Dendritic cell treated with granulocyte-macrophage colony-stimulating factor and Interleukin-4, amounts not matched to agents 40 ng/mL and 50 ng/mL, for 4 days (primary cell): ENCODE data around the gene SNX6.
A peak's percentile ranks its signal among the peaks of the same experiment; 100 is the strongest.
"Not testable (repeated sequence)": the region's sequence is repeated elsewhere in the genome, so short reads cannot be mapped to it uniquely, and the experiment has no call there.

Source experiments
- H3K27ac Mint-ChIP-seq: one replicate; pipeline ENCODE4 v1.8.0; 2022; ENCODE audit warnings: mild to moderate bottlenecking, mixed read lengths
- H3K27me3 Mint-ChIP-seq: one replicate; pipeline ENCODE4 v1.8.0; 2022; ENCODE audit warnings: mild to moderate bottlenecking, mixed read lengths
- H3K36me3 Mint-ChIP-seq: one replicate; pipeline ENCODE4 v1.8.0; 2022; ENCODE audit warnings: low read depth, mixed read lengths
- H3K4me1 Mint-ChIP-seq: one replicate; pipeline ENCODE4 v1.8.0; 2022; ENCODE audit warnings: low read depth, mixed read lengths
- H3K4me3 Mint-ChIP-seq: one replicate; pipeline ENCODE4 v1.8.0; 2022; ENCODE audit warnings: mild to moderate bottlenecking, moderate library complexity, mixed read lengths
- H3K9me3 Mint-ChIP-seq: one replicate; pipeline ENCODE4 v1.8.0; 2022; ENCODE audit warnings: mixed read lengths
- intact Hi-C: fragments of 100-400 bp; cut with micrococcal nuclease; formaldehyde crosslinking; loops from one replicate; pipeline ENCODE4 v1.15.0; 2022

Gene SNX6

DNA sequence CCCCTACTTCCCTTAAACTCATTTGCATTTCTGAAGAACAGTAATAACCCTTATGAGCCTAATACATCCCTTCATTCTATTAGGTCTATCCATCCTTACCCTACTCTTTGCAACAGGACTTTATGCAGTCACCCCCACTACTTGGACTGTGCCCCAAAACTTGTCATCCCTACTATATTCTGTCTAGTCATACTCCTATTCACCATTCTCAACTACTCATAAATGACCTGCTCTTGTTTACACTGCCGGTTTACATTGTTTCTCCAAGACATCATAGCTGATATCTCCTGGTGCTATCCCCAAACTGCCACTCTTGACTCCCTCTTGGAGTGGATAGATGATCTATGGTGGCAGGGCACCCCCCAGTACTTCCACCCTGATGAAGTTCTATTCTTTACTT lies 22.4 kb upstream of the SNX6 start:
- H3K27me3 Mint-ChIP-seq, H3K27ac Mint-ChIP-seq, intact Hi-C loops, H3K9me3 Mint-ChIP-seq, H3K4me3 Mint-ChIP-seq, H3K36me3 Mint-ChIP-seq: not testable (repeated sequence)
- peaks cover 16% of the 10 kb centered on the region for H3K4me1 Mint-ChIP-seq

DNA sequence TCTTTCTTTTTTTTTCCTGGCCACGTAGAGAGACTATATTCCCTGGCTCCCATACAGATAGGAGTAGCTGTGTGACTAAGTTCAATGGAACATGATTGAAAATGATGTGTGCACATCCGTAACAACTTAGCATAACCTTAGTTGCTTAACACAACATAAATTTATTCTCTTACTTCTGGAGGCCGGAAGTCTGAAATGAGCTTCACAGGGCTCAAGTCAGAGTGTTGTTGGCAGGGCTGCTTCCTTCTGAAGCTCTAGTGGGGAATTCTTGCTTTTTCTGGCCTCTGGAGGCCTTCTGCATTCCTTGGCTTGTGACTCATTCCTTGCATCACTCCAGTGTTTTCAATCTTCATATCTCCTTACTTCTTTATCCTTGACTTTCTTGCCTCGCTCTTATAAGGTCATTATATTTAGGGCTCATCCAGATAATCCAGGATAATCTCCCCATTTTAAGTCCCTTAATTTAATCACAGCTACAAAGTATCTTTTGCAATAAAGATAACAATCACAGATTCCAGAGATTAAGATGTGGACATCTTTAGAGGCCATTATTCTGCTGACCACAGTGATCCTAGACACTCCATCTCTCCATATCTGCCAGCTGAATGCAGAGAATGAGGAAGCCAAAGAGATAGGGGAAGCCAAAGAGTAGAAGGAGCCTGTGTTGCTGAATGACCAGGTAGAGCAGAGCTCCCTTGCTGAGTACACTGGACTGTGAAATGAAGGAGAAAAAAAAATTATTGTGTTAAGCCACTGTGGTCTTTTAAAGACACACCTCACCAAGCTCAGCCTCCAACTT lies 21.0 kb upstream of the SNX6 start:
- Mint-ChIP-seq H3K27ac (peak overlapping the region; percentile 35), H3K36me3 (no peaks in the 10 kb centered on the region), H3K9me3 (no peaks in the 10 kb centered on the region), H3K4me3 (no peak overlapping the region), H3K27me3 (no peaks in the 10 kb centered on the region), H3K4me1 (peaks cover 16% of the 10 kb centered on the region)
- intact Hi-C loops, result no loop called here

DNA sequence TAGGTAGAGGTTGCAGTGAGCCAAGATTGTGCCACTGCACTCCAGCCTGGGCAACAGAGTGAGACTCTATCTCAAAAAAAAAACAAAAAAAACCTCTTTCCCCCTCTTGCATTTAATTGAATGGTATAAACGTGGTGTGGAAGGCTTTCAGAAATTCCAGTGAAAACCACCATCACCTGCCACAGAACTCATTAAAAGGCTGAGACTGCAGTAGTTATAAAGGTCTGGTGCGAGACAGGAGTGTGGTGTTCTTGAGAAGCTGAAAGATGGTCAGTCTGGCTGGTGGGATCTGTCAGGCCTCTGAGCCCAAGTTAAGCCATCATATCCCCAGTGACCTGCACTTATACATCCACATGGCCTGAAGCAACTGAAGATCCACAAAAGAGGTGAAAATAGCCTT lies 20.1 kb upstream of the SNX6 start:
- H3K4me3 Mint-ChIP-seq, H3K9me3 Mint-ChIP-seq, H3K36me3 Mint-ChIP-seq, intact Hi-C loops, H3K27me3 Mint-ChIP-seq, H3K27ac Mint-ChIP-seq: not testable (repeated sequence)
- H3K4me1 Mint-ChIP-seq, result peaks cover 16% of the 10 kb centered on the region

DNA sequence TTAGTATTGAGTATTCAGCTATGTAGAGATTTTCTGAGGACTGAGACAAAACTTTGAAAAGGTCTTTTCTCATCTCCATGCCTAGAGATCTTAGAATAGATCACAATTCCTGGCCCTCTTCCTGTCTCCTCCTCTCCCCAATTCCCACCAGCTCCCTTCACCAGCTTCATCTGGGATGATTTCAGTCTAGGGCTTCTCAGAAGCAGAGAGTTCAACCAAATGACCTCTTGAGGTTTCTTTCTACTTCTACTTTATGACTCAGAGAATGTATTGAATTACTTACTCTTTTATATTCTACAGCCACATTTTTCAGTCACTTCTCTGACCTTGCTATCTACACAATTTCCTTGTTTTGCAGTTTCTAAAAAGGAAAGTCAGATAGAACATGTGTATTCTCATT lies 19.4 kb upstream of the SNX6 start:
- intact Hi-C loops, result no loop called here
- Mint-ChIP-seq H3K9me3 (no peaks in the 10 kb centered on the region), H3K36me3 (no peaks in the 10 kb centered on the region), H3K4me1 (peaks cover 16% of the 10 kb centered on the region), H3K4me3 (no peak overlapping the region), H3K27ac (peak overlapping the region; percentile 62), H3K27me3 (no peaks in the 10 kb centered on the region)

DNA sequence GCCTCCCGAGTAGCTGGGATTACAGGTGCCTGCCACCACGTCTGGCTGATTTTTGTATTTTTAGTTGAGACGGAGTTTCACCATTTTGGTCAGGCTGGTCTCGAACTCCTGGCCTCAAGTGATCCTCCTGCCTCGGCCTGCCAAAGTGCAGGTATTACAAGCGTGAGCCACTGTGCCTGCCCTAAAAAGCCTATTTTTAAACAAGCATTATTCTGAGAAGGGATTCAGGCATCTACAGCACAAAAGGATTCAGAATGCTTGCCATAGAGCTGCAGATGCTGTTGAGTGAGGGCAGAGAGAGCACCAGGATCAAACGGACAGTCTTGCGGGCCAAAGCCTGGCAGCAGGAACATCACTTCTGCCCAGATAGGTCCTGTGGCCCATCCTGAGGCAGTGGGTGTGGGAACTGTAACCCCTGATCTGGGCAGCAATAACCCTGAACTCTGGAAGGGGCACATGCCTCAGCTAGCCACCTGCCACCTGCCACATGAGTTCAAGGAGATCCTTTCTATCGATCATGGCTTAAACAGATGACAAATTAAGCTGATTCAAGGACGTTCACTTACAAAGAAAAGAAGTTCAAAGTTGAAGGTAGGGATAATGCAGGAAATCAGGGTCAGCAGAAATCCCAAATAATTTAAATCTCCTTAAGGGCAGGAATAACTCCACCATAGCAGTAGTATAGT lies 16.8 kb upstream of the SNX6 start:
- intact Hi-C loops, result no loop called here
- peaks cover 27% of the 10 kb centered on the region for H3K4me1 Mint-ChIP-seq
- no peaks in the 10 kb centered on the region for H3K9me3 Mint-ChIP-seq
- H3K4me3 Mint-ChIP-seq, result no peak overlapping the region
- H3K27me3 Mint-ChIP-seq, result no peaks in the 10 kb centered on the region
- H3K36me3 Mint-ChIP-seq, result no peaks in the 10 kb centered on the region
- H3K27ac Mint-ChIP-seq, result no peak overlapping the region

DNA sequence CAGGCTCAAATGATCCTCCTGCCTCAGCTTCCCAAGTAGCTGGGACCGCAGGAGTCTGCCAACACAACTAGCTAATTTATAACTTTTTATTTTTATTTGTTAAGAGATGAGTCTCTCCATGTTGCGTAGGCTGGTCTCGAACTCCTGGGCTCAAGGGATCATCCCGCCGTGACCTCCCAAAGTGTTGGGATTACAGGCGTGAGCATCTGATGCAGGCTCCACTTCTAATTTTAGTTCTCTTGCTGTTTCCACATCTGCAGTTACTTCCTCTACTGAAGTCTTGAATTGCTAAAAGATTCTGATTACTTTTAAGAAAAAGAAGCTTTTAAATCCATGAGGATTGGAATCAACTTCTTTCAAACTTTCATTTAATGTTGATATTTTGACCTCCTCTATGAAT lies 13.4 kb upstream of the SNX6 start:
- Mint-ChIP-seq H3K9me3 (no peaks in the 10 kb centered on the region), H3K27ac (no peak overlapping the region), H3K36me3 (no peaks in the 10 kb centered on the region), H3K27me3 (no peaks in the 10 kb centered on the region), H3K4me3 (no peak overlapping the region), H3K4me1 (peaks cover 16% of the 10 kb centered on the region)
- intact Hi-C loops, result no loop called here

DNA sequence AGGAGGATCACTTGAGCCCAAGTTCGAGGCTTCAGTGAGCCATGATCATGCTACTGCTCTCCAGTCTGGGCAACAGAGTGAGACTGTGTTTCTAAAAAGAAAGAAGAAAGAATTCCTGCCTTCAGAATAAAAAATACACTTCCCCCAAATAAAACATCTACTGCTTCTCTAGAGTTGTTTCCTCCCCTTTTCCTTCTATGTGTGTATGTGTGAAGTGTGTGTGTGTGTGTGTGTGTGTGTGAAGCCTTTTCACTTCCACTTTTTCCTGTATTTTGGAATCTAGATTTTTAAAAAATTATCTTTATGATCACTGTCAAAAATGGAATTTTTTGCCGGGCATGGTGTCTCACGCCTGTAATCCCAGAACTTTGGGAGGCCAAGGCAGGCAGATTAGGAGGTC lies 12.6 kb upstream of the SNX6 start:
- Mint-ChIP-seq H3K27me3 (no peaks in the 10 kb centered on the region), H3K4me1 (peaks cover 16% of the 10 kb centered on the region), H3K27ac (no peak overlapping the region), H3K9me3 (no peaks in the 10 kb centered on the region), H3K36me3 (no peaks in the 10 kb centered on the region), H3K4me3 (no peak overlapping the region)
- intact Hi-C loops, result no loop called here

DNA sequence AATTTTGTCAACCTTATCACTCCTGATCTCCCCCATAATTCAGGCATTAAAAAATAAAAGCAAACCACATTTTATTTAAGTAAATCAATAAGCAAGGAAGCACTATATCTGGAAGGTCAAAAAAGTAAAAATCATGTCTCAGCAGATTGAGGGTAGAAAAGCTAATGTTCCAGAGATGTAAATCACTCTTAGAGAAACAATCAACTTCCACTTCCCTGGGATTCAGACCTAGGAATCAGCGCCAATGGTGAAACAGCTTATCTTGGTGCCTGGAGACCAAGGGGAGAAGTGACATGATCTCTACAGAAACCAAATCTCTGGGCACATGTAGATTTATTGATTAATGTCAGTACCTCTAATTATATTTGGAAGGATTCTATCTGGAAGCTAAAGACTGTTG lies 10.9 kb upstream of the SNX6 start:
- peaks cover 16% of the 10 kb centered on the region for H3K4me1 Mint-ChIP-seq
- H3K27me3 Mint-ChIP-seq, result no peaks in the 10 kb centered on the region
- intact Hi-C loops, result no loop called here
- H3K9me3 Mint-ChIP-seq, result no peaks in the 10 kb centered on the region
- H3K27ac Mint-ChIP-seq, result peak overlapping the region; percentile 11
- H3K4me3 Mint-ChIP-seq, result no peak overlapping the region
- H3K36me3 Mint-ChIP-seq, result no peaks in the 10 kb centered on the region

DNA sequence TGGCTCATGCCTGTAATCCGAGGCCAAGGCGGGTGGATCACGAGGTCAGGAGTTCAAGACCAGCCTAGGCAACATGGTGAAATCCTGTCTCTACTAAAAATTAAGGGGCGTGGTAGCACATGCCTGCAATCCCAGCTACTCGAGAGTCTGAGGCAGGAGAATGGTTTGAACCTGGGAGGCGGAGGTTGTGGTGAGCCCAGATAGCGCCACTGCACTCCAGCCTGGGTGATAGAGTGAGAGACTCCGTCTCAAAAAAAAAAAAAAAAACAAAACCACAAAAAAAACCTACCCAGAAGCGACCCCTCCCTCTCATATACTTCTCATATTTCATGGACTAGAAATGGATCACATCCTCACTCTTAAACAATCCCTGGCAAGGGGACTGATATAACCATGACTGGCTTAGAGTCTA lies 4.4 kb upstream of the SNX6 start:
- intact Hi-C loops, result loop anchor here (5.0 kb wide), 1 partner anchor 33 kb away; no protein-coding TSS in a partner anchor
- not testable (repeated sequence) for H3K9me3 Mint-ChIP-seq, H3K27me3 Mint-ChIP-seq, H3K36me3 Mint-ChIP-seq, H3K4me3 Mint-ChIP-seq
- H3K27ac Mint-ChIP-seq, result peak overlapping the region; percentile 70
- peaks cover 18% of the 10 kb centered on the region for H3K4me1 Mint-ChIP-seq

DNA sequence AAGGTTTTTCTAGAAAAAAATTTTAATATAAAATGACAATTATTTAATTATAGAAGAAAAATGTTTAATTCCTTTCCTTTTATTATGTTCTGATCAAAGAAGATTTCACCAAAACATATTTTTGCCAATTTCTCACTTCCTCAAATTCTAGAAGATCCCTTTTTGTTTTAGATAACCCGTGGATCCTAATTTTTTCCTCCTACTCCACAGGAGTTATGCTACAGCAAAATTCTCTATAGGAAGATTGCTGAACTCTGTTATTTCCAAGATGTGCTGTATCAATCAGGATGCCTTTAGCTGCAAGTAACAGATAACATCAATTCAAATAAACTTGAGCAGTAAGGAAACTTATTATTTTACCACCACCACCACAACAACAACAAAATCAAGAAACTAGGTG lies 3.8 kb upstream of the SNX6 start:
- Mint-ChIP-seq H3K36me3 (peaks cover 14% of the 10 kb centered on the region), H3K4me1 (peaks cover 18% of the 10 kb centered on the region), H3K9me3 (no peaks in the 10 kb centered on the region), H3K4me3 (no peak overlapping the region), H3K27ac (peak overlapping the region; percentile 70), H3K27me3 (no peaks in the 10 kb centered on the region)
- intact Hi-C loops, result loop anchor here (5.0 kb wide), 1 partner anchor 34 kb away; no protein-coding TSS in a partner anchor

DNA sequence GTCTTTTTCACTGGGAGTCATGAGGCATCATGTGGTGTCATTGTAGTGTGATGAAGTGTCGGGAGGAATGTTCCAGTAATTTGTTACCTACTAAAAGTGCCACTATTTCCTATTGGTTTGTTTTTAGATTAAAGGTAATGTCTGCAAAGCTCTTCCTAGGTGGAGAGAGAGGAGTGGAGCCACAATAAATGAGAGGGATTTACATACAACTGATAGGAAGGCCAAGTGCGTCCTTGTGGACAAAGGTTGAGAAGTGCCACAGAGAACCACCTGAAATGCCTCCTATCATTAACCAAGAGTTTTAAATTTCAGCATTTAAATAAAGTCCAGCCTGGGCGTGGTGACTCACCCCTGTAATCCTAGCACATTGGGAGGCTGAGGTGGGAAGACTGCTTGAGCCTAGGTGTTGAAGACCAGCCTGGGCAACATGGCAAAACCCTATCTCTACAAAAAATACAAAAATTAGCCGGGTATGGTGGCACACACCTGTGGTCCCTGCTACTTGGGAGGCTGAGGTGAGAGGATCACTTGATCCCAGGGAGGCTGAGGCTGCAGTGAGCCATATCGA lies 2.5 kb upstream of the SNX6 start:
- intact Hi-C loops, result loop anchor here (5.0 kb wide), 1 partner anchor 35 kb away; no protein-coding TSS in a partner anchor
- Mint-ChIP-seq H3K36me3 (peaks cover 15% of the 10 kb centered on the region), H3K4me1 (peaks cover 25% of the 10 kb centered on the region), H3K4me3 (no peak overlapping the region), H3K27ac (no peak overlapping the region), H3K27me3 (no peaks in the 10 kb centered on the region), H3K9me3 (no peaks in the 10 kb centered on the region)

DNA sequence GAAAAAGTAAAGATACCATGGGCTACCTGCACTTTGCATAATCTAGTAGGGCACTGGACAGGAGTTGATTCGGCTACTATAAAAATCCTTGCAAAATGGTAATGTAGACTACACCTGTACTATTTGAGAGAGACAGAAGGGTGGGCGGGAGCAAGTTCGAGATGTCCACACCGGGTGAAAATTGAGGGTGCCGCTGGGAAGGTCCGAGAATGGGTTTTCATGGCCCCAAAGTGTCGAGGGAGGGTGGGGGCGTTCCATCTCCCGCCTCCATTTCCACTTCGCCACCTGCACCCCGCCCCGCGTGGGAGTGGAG lies 648 bp downstream of the SNX6 start:
- intact Hi-C loops, result loop anchor here (5.0 kb wide), 1 partner anchor 83 kb away; the partner anchor contains the start of gene CFL2
- peaks cover 42% of the 10 kb centered on the region for H3K4me1 Mint-ChIP-seq

DNA sequence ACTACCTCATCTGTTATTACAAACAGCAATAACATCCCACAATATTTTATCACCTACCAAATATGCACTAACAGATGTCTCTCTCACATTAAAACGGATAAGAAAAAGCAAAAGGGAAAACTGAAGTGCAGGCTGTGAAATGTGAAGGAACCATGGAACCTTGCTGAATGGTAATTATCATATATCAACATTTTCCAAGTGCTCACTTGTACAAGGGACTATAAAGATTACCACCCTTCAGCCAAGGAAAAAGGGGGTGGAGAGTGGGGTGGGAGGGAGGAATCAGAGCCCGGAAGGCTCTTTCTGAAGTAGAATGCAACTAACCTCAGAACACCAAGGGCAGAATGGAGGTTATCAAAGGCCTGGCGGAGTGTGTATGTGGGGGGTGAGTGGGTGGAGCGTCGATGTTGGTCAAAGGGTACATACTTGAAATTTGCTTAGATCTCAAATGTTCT lies 1.2 kb downstream of the SNX6 start:
- Mint-ChIP-seq H3K4me3 (peak overlapping the region; percentile 81), H3K27ac (peak overlapping the region; percentile 84), H3K36me3 (peaks cover 47% of the 10 kb centered on the region), H3K9me3 (no peaks in the 10 kb centered on the region), H3K27me3 (no peaks in the 10 kb centered on the region), H3K4me1 (peaks cover 36% of the 10 kb centered on the region)
- intact Hi-C loops, result loop anchor here (5.0 kb wide), 1 partner anchor 84 kb away; the partner anchor contains the start of gene CFL2

More for the DNA sequence above, 648 bp downstream of the SNX6 start:
- H3K27ac Mint-ChIP-seq, result peak overlapping the region; percentile 84
- peak overlapping the region; percentile 81 for H3K4me3 Mint-ChIP-seq
- H3K9me3 Mint-ChIP-seq, result no peaks in the 10 kb centered on the region
- H3K27me3 Mint-ChIP-seq, result no peaks in the 10 kb centered on the region
- peaks cover 41% of the 10 kb centered on the region for H3K36me3 Mint-ChIP-seq

DNA sequence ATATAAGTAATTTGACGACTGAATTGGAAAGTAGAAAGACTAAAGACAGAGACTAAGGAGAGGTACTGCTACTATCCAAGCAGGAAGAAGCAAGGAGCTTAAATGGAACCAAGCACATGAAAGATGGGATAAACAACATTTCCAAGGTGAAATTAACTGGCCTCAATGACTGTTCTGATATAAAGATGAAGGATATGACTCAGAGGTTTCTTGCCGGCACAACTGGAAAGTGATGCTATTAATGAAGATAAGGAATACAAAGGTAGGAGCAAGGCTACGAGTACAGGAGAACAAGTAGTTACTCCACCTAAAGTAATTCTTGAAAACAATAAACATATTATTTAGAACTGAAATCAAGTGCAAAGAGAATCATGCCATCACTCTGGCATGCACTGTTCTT lies 6.4 kb downstream of the SNX6 start:
- Mint-ChIP-seq H3K27ac (peak overlapping the region; percentile 17), H3K36me3 (peaks cover 82% of the 10 kb centered on the region), H3K27me3 (no peaks in the 10 kb centered on the region), H3K4me1 (peaks cover 69% of the 10 kb centered on the region), H3K9me3 (no peaks in the 10 kb centered on the region), H3K4me3 (no peak overlapping the region)
- intact Hi-C loops, result no loop called here
